GM19397 (cell line): ENCODE data around the gene HOXB9.

ENCODE experiments used
- ATAC-seq: cut with Tn5 transposase; IDR thresholded peaks from one replicate; pipeline ENCODE4 v1.9.1; 2021; ENCODE audit warnings: mild to moderate bottlenecking, moderate library complexity; ENCODE audit not compliant: unreplicated experiment

Gene HOXB9

DNA sequence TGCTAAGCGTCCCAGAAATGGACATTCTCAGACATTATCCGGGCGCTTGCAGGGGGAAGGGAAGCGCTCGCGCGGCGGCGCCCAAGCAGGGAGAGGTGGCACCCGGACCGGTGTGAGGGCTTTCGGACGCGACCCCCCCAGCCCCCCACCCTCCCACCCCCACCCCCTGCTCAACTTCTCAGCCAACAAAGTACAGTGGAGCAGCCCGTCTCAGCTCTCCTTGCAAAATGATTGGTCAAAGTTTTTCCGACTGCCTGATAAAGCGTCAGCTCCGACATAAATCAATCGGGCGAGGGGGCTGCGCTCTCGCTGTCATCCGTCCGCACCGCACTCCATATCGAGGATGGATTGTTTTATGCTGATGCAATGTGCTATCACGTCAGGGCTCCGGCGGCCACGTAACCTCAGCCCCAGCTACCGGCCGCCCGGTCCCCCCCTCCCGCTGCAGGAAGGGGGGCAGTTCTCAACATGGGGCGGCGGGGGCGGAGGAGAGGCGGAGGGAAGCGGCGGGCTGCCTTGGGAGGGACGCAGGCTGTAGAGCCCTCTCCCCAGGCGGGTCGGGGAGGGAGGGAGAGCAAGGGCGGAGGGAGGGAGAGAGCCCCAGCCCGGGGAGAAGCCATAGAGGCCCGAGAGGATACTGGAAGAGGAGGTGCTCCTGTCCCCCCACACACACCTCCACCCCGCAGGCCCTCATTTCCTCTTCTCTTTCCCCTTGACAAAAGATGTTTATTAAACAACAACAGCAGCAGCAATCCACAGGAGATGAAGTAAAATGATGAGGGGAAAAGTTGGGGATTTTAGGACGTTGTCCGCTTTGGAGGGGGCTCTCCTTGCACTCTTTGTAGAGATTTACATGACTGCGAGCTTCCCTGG lies at the start of gene HOXB9:
Gene HOXB9 (minus strand): TSS at position 114 of the 873 bp plus-strand sequence. CDS start 89 bp downstream, at position 25.
- no peak for ATAC-seq

DNA sequence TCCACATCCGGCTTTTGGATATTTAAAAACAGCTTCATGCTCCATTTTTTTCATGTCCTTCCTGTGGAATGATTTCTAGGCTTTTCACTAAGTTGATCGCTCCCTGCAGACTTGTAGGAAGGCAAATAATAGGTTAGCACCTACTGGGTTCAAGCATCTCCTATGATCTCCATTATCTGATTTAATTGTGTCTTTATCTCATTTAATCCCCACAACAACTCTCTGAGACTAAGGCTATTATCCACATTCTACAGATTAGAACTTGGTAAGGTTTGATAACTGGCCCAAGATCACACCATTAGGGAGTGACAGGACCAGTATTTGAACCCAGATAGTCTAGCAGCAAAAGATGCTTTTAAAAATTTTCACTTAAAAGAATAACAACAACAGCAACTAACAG lies 46.2 kb upstream of the HOXB9 start:
- no peak for ATAC-seq

GRCh38 chr17:48671697-48672171 lies 45.6 kb upstream of the HOXB9 start:
- ATAC-seq = no peak

- no peak for ATAC-seq
These were observed 37.2 kb upstream of the HOXB9 start for GRCh38 chr17:48663134-48663924.

DNA sequence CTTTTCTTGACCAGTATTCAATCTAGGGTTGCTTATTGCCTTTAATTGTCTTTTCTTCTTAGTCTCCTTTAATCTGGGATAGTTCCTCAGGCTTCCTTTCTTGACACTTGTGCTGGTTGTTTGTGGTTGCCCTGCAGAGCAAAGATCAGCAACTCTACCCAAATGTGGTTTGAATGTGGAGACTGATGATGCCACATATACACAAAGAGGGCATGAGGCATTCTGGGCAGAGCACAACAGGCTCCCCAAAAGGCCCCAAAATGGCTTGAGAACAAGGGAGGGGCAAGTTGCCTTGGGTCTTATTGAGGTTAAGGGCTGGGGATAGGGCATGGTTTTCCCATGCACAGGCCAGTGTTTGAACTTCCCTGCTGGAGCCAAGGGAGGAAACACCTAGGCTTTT lies 29.8 kb upstream of the HOXB9 start:
- no peak for ATAC-seq

GRCh38 chr17:48649741-48650140 lies 23.6 kb upstream of the HOXB9 start:
- ATAC-seq = no peak

GRCh38 chr17:48647963-48648245 lies 21.7 kb upstream of the HOXB9 start:
- no peak for ATAC-seq

DNA sequence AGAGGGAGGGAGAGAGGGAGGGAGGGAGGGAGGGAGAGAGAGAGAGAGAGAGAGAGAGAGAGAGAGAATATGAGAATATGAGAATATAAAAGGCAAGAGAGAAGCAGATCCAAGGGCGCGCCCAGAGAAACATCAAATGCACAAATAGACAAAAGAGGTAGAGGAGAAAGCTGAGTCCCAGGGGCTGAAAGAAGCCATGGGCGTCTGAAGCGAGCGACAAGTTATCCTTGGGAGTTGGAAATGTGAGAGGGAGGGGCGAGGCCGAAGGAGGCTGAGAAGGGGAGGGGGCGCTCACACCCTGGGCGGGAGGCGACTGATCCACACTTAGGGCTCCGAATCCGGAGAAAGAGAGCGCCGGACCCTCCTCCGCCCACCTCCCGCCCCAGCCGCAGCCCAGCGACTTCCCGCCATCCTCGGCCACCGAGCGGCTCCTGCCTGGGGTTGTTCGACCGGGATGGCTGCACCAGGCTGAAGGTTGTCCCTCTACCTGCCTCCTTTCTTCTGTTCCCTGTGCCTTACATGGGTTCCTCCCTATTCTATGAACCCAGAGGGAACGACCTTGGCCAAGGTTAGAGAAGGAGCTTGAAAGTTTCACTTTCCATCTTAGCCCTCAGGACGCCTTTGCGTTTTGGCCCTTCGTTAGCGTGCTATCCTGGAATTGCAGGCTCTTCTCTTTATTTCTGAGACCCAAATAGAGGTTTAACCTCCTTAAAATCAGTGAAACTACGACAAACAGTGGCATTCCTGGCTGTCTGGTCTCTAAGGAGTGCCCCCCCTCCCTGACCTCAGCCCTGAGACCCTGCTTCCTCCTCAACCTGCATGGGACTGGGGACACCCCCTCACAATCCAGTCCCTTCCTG lies 21.2 kb upstream of the HOXB9 start:
- ATAC-seq = no peak

GRCh38 chr17:48646183-48647102 lies 20.3 kb upstream of the HOXB9 start:
- ATAC-seq = no peak

- ATAC-seq = no peak
These were observed 19.6 kb upstream of the HOXB9 start for GRCh38 chr17:48645639-48646182.

DNA sequence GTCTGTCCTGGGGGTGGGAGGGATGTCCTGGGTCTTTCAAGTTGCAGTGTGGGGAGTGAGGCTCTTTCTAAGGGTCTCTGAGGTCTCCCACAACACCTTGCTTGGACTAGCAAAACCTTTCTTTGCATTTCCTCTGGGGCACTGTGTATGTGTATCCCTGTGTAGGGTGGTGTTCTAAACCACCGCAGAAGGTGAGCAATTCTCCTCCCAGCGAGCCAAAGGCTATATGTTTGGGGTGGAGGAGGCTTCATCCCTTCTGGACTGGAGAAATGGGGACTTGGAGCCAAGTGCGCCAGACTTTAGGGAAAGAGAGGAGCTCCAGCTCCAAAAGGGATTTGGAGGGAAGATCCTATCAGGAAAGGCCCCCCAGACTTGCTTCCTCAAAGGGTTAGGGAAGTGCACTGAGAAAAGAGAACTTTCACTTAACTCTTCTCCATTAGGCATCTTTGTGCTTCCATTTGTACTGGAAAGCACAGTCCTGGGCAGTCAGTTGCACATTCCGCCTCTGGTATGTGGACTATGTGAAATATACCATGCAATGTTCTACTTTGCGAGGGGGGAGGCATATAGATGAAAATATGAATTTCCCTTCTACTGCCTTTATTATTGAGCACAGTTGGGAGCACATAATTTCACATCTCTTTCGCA lies 18.9 kb upstream of the HOXB9 start:
- no peak for ATAC-seq

DNA sequence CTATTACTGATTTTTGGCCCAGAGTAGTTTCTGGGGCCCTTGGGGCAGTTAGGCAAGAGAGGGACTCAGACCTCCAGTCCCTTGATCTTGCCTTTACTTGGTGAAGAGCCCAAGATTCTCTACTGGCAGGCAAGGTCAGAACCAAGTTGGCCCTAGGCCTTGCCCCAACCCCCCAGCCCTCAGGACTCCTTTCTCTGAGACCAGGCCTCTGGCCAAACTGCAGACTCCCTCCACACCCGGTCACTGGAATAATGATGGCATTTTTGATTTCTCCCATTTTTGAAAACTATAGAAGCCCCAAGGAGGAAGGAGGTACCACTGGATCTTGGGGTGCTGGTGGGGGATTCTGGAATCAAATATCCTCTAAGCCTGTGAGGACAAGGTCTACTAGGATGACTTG lies 18.0 kb upstream of the HOXB9 start:
- no peak for ATAC-seq

GRCh38 chr17:48643697-48644012 lies 17.5 kb upstream of the HOXB9 start:
- no peak for ATAC-seq

DNA sequence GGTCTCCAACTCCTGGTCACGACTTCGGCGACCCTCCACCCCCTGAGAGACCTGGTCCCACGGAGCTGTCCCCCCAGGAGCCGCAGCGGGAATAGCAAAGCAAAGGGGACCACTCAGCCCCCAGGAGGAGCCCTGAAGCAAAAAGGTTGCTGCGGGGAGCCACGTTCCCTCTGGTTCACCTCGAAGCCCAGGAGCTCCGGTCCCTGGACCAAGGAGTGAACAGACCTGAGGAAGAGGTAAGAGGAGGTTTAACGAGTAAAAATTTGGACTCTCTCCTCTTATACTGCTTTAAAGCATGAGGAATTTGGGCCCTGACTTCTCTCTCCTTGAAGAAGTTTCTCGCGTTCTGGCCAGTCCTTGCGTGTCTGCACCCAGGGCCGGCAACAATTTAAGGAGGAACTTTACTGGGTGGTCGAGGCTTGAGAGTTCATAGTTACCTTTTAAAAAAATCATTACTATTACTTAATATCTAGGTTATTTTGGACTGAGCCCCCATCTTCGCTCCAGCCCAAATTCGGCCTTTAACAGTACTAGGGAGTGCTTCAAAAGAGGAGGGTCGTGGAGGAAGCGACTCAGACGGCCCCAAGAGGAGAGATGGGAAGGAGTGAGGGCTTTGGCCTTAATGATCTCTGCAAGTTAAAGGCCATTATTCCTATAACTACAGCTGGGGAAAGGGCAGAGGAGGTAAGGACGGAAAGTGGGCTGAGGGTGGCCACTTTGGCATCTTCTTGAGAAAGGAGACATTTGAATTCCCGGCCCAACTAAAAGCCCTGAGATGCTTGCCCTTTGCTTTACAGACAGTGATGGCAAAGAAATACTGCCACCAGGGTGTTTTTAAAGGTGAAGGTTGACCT lies 16.9 kb upstream of the HOXB9 start:
- no peak for ATAC-seq

- no peak for ATAC-seq
These were observed 16.1 kb upstream of the HOXB9 start for GRCh38 chr17:48642059-48642842.

GRCh38 chr17:48641541-48642058 lies 15.4 kb upstream of the HOXB9 start:
- no peak for ATAC-seq

- ATAC-seq = no peak
These were observed 14.7 kb upstream of the HOXB9 start for GRCh38 chr17:48640858-48641180.
